Natural killer cell (primary cell): ENCODE data around the gene ITPKB. TPM values are rescaled to one million over a fixed set of nuclear protein-coding genes. Genes with fewer than 3 reads are reported as not detected.

ENCODE experiments used
- ATAC-seq, 3 donors: fragments of 150-1000 bp in 2 of 3; fragments of 200-7000 bp in 1 of 3; cut with Tn5 transposase; 1 replicate in 1 of 3; 2 replicates in 2 of 3; pipeline ENCODE4 v1.10.0; 2021; ENCODE audit warnings: mild to moderate bottlenecking in 2 of 3, moderate library complexity in 2 of 3
- DNase-seq, 2 donors: peaks; one replicate each; pipeline versions ENCODE4 v3.0.0 to v3.0.0-alpha.2; 2013 to 2021; ENCODE audit warnings: mixed read lengths in 1 of 2
- H3K27ac ChIP-seq: one replicate; pipeline ENCODE4 v1.5.1; 2013; ENCODE audit warnings: mild to moderate bottlenecking, low read length
- H3K27me3 ChIP-seq: one replicate; pipeline ENCODE4 v1.6.1; 2013; ENCODE audit warnings: low read length; ENCODE audit not compliant: control insufficient read depth, insufficient read depth
- H3K36me3 ChIP-seq: one replicate; pipeline ENCODE4 v1.6.1; 2013; ENCODE audit warnings: low read length; ENCODE audit not compliant: control insufficient read depth, insufficient read depth
- H3K4me1 ChIP-seq: one replicate; pipeline ENCODE4 v1.6.1; 2013; ENCODE audit warnings: low read length; ENCODE audit not compliant: control insufficient read depth, insufficient read depth
- H3K4me3 ChIP-seq: one replicate; pipeline ENCODE4 v1.5.1; 2013; ENCODE audit warnings: low read length
- H3K9me3 ChIP-seq: one replicate; pipeline ENCODE4 v1.6.1; 2013; ENCODE audit warnings: low read length; ENCODE audit not compliant: control insufficient read depth, insufficient read depth
- H3K27ac Mint-ChIP-seq, 2 donors: one replicate each; pipeline ENCODE4 v1.8.0; 2022; ENCODE audit warnings: mild to moderate bottlenecking in 2 of 2, mixed read lengths in 2 of 2, moderate library complexity in 1 of 2
- H3K27me3 Mint-ChIP-seq, 2 donors: one replicate each; pipeline ENCODE4 v1.8.0; 2022; ENCODE audit warnings: low read depth in 2 of 2, mixed read lengths in 2 of 2
- H3K36me3 Mint-ChIP-seq: one replicate; pipeline ENCODE4 v1.8.0; 2022; ENCODE audit warnings: mixed read lengths
- H3K4me1 Mint-ChIP-seq, 2 donors: one replicate each; pipeline ENCODE4 v1.8.0; 2022; ENCODE audit warnings: mixed read lengths in 2 of 2
- H3K4me3 Mint-ChIP-seq: one replicate; pipeline ENCODE4 v1.8.0; 2022; ENCODE audit warnings: mild to moderate bottlenecking, moderate library complexity, mixed read lengths
- H3K9me3 Mint-ChIP-seq, 2 donors: one replicate each; pipeline ENCODE4 v1.8.0; 2022; ENCODE audit warnings: mixed read lengths in 2 of 2
- CTCF ChIP-seq: fragments of 200-600 bp; IDR thresholded peaks from one replicate; pipeline ENCODE4 v1.8.0; 2022; ENCODE audit warnings: antibody characterized with exemption
- WGBS: methylation state at CpG from one replicate; pipeline ENCODE4 v1.1.7; 2013; ENCODE audit warnings: missing lambda C conversion rate; ENCODE audit not compliant: insufficient coverage; 5-methylcytosine and 5-hydroxymethylcytosine counted together
- intact Hi-C: fragments of 100-400 bp; cut with micrococcal nuclease; formaldehyde crosslinking; loops from one replicate; pipeline ENCODE4 v1.14.2; 2022
- total RNA-seq, 4 donors: library from RNA; stranded (reverse); fragments of 120-200 nt in 1 of 4; gene quantifications; one replicate each; pipeline versions ENCODE4 v1.2.3 to v1.2.4, GENCODE V29; 2013 to 2022

The ITPKB gene
- total RNA-seq, 3 donors from 2014 or later (not counting 1 experiment from before 2014, with no cell fraction given) = 92.2 to 133 (median 99.0) TPM

DNA sequence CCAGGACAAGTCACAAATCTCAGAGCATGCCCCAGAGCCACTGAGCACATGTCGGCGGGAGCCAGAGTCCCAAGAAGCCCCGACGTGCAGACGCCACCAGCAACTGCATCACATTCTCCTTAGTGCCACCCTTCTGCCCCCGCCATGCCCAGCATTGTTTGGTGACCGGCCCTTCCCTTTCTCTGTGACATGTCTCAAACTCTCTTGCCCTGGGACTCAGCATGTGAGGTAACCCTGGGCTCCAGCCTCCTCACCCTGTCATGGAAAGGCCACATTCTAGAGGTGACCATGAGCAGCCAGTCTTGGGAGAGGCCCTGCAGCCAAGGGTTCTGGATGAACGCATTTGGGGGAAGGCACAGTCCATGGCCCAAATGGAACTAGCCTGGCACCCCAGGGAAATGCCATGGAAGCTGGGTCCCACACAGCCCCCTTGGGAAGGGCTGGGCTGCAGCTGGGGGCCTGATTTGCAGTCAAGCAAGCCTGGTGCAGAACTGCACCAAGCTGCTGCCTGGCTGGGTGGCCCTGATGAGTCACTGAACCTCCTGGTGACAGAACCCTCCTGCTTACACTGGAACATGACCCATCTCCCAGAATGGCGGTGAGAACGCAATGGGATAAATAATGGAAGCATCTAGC is 94.4 kb downstream of the ITPKB start:
- 84% methylated on average over 10 of the region's 10 CpGs for WGBS
- intact Hi-C loops = loop anchor here (5.0 kb wide), 1 partner anchor 33 kb away; no protein-coding TSS in a partner anchor
- Mint-ChIP-seq H3K4me3 (peak overlapping the region; percentile 6), H3K27ac (peak overlapping the region; percentile 70 to 85), H3K4me1 (peaks cover 33 to 43% of the 10 kb centered on the region in 2 donors), H3K27me3 (no peaks in the 10 kb centered on the region), H3K36me3 (no peaks in the 10 kb centered on the region), H3K9me3 (no peaks in the 10 kb centered on the region)
- ATAC-seq = no peak
- H3K4me3 ChIP-seq = no peak overlapping the region
- peaks cover 75% of the 10 kb centered on the region for H3K36me3 ChIP-seq
- DNase-seq = no peak
- no peak for TF ChIP-seq CTCF
- H3K27ac ChIP-seq = peak overlapping the region; percentile 51
- no peaks in the 10 kb centered on the region for H3K27me3 ChIP-seq
- H3K9me3 ChIP-seq = no peaks in the 10 kb centered on the region
- peaks cover 47% of the 10 kb centered on the region for H3K4me1 ChIP-seq

- Mint-ChIP-seq H3K4me1 (peaks cover 28 to 38% of the 10 kb centered on the region in 2 donors), H3K4me3 (peak overlapping the region; percentile 13), H3K36me3 (no peaks in the 10 kb centered on the region), H3K27me3 (no peaks in the 10 kb centered on the region), H3K27ac (peak overlapping the region; percentile 70 to 85), H3K9me3 (no peaks in the 10 kb centered on the region)
- peaks cover 43% of the 10 kb centered on the region for H3K4me1 ChIP-seq
- H3K27me3 ChIP-seq = no peaks in the 10 kb centered on the region
- DNase-seq (peak in 1 of 2 donors; percentile 72), ATAC-seq (peak; percentile 49 to 63 (median 56))
- H3K9me3 ChIP-seq = no peaks in the 10 kb centered on the region
- intact Hi-C loops = loop anchor here (5.0 kb wide), 1 partner anchor 33 kb away; no protein-coding TSS in a partner anchor
- H3K36me3 ChIP-seq = peaks cover 82% of the 10 kb centered on the region
- no peak for TF ChIP-seq CTCF
- H3K4me3 ChIP-seq = no peak overlapping the region
- H3K27ac ChIP-seq = peak overlapping the region; percentile 52
- WGBS = 31% methylated on average over 16 of the region's 18 CpGs
Measured at GRCh38 chr1:226643611-226644540, 95.2 kb downstream of the ITPKB start.

GRCh38 chr1:226643177-226643576 is 95.9 kb downstream of the ITPKB start:
- H3K4me3 ChIP-seq = no peak overlapping the region
- 16% methylated on average over 9 of the region's 9 CpGs for WGBS
- DNase-seq (peak in 1 of 2 donors; percentile 61), ATAC-seq (peak; percentile 37 to 81 (median 42))
- no peak for TF ChIP-seq CTCF
- Mint-ChIP-seq H3K27me3 (no peaks in the 10 kb centered on the region), H3K9me3 (no peaks in the 10 kb centered on the region), H3K27ac (peak overlapping the region; percentile 70 to 85), H3K4me1 (peaks cover 28 to 31% of the 10 kb centered on the region in 2 donors), H3K4me3 (peak overlapping the region; percentile 13), H3K36me3 (no peaks in the 10 kb centered on the region)
- H3K4me1 ChIP-seq = peaks cover 43% of the 10 kb centered on the region
- H3K9me3 ChIP-seq = no peaks in the 10 kb centered on the region
- no peaks in the 10 kb centered on the region for H3K27me3 ChIP-seq
- H3K27ac ChIP-seq = peak overlapping the region; percentile 52
- intact Hi-C loops = loop anchor here (5.0 kb wide), 1 partner anchor 34 kb away; no protein-coding TSS in a partner anchor
- peaks cover 82% of the 10 kb centered on the region for H3K36me3 ChIP-seq
